HL-60/S4 treated with phorbol 12-myristate 13-acetate at 8.2 ng/mL for 4 days and 3 days (cell line): ENCODE results near the gene HOXD13.

Source experiments
- in situ Hi-C: fragments of 300-500 bp; cut with MboI; formaldehyde crosslinking; loops from 2 replicates; pipeline ENCODE4 v1.15.0; 2022; ENCODE audit warnings: low sequenced_read_pairs

HOXD13 gene

GRCh38 chr2:176103742-176104315 is 11.3 kb downstream of the HOXD13 start:
- in situ Hi-C loops = no loop called here

- in situ Hi-C loops = no loop called here
These were observed 12.0 kb downstream of the HOXD13 start for GRCh38 chr2:176104316-176105077.

GRCh38 chr2:176105078-176105729 is 12.7 kb downstream of the HOXD13 start:
- in situ Hi-C loops = no loop called here

- in situ Hi-C loops = no loop called here
These were observed 13.4 kb downstream of the HOXD13 start for GRCh38 chr2:176105730-176106580.

GRCh38 chr2:176106581-176107539 is 14.3 kb downstream of the HOXD13 start, which contains the start of gene HOXD11:
HOXD11 (plus strand) TSS chr2:176107280; CDS start chr2:176107356, 76 bp downstream.
- in situ Hi-C loops = no loop called here

GRCh38 chr2:176107731-176108181 is 15.2 kb downstream of the HOXD13 start:
- in situ Hi-C loops = no loop called here

GRCh38 chr2:176109192-176109901 is 16.8 kb downstream of the HOXD13 start:
- in situ Hi-C loops = no loop called here

GRCh38 chr2:176109946-176110345 is 17.4 kb downstream of the HOXD13 start:
- in situ Hi-C loops = no loop called here

GRCh38 chr2:176110415-176111308 is 18.1 kb downstream of the HOXD13 start:
- in situ Hi-C loops = no loop called here

- in situ Hi-C loops = no loop called here
These were observed 18.8 kb downstream of the HOXD13 start for GRCh38 chr2:176111309-176111663.

GRCh38 chr2:176111846-176112374 is 19.4 kb downstream of the HOXD13 start:
- in situ Hi-C loops = no loop called here

- in situ Hi-C loops = no loop called here
These were observed 20.1 kb downstream of the HOXD13 start for GRCh38 chr2:176112375-176113302.

GRCh38 chr2:176114120-176114929 is 21.8 kb downstream of the HOXD13 start:
- in situ Hi-C loops = no loop called here

- in situ Hi-C loops = no loop called here
These were observed 22.6 kb downstream of the HOXD13 start for GRCh38 chr2:176114930-176115625.
